AG10803 (cell line): Measurements from ENCODE around the gene KIF5C.

Experiments used
- DNase-seq: peaks from one replicate; pipeline ENCODE4 v3.0.0; 2010; ENCODE audit warnings: low read depth
- H3K4me3 ChIP-seq: 2 replicates; pipeline ENCODE4 v1.5.1; 2011; ENCODE audit warnings: mild to moderate bottlenecking, low read length, control low read depth
- CTCF ChIP-seq: conservative IDR thresholded peaks from 2 replicates; pipeline ENCODE4 v1.5.1; 2011; ENCODE audit warnings: mild to moderate bottlenecking, low read length, control low read depth, inconsistent platforms

KIF5C gene

DNA sequence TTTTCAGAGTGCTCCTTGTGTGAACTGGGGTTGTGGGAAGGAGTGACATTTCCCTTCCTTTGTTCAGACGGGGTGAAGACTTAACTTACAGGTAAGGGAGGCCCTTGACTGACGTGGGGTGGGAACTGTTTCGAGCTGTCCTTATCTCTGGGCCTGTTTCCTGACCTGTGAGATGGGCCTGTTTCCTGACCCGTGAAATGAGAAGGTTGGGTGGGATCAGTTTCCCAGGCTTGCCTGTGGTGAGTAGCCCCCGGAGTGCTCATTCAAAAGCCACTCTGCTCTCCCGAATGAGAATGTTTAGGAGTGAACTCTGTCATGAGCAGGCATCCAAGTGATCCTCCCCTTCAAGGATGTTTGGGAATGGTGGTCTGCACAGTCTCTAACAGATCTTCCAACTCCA lies 159.4 kb downstream of the KIF5C start:
- no peak for TF ChIP-seq CTCF
- no peak for DNase-seq
- H3K4me3 ChIP-seq: no peak overlapping the region

DNA sequence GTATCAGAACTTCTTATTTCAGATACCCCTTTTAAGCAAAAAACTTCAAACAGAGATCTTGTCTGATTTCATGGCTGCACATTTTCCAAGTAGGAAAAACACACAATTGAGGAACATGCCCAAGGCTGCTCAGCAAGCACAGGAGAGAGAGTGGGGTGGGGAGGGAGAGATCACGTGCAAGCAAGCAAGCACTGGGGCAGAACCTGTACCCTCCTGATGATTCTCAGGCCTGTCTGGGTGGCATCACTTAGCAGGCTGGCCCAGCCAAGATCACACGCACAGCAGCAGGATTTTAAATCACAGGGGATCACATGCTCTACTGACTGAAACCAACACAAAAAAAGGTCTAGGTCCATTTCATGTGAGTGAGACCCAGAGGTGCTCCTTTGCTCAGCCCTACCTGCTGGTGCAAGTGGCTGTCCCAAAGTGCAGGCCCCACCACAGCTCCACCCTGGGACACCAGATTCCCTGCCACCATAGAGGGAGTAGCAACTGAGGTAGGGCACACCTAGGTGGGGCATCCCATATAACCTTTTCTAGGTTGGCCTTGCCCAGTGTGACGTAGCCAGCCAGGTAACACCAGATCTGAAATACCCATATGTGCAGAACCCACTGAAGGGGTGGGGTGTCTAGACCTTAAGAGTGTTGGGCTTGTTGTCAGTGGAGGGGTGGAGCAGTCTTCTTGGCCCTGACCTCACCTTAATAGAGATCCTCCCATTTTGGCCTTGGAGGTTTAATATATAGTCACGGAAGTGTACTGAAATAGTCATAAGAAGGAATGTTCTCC lies 161.7 kb downstream of the KIF5C start:
- no peak overlapping the region for H3K4me3 ChIP-seq
- no peak for DNase-seq
- TF ChIP-seq CTCF: no peak

DNA sequence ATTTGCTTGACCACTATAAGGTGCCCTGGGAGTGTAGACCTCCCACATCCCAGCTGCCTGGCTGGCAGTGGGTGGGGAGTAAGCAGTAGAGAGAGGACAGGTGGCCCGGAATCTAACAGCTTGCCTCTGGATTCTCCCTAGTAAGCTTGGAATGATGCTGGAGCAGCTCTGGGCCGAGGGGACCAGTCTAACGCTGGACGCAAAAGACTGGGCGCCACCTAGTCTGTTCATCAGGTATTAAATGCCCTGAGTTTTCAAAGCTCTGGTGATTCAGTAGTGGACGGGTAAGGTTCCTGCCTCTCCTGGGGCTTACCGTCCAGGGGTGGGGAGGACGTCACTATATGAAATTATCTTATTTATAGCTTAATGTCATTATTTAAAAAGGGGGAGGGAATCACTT lies 162.8 kb downstream of the KIF5C start:
- TF ChIP-seq CTCF: no peak
- no peak for DNase-seq
- H3K4me3 ChIP-seq: peak overlapping the region; percentile 54

DNA sequence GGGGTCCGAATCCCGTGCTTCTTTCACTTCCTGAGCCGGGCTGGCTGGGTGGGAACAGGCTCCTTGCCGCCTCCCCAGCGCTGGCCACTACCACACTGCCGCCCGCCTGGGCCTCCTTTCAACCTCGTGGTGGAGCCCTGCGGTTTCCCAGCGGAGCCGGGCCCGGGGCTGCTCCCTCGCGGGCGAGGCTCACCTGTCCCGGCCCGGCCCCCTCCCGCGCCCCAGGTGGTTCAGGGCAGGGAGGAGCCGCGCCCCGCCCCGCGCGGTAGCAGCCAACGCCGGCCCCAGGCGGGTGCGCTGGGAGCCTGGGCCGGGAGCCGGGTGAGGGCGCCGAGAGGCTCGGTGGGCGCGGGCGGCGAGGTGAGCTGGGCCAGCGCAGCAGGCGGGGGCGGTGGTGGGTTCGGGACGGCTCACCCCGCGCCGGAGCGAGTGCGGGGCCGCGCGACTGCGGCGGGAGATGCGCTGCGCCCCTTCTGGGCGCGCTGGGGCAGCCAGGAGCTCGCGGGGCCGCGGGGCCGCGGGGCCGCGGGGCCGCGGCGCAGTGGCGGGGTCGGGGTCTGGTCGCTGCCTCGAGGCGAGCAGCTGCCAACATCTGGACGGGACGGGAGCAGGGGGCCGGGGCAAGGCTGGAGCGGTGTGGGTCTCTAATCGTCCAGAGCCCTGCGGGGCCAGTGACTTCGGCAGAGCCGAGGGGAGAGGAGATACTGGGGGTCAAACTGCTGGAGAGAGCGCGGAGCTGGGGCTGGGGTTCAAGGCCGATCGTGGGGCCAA lies 163.6 kb downstream of the KIF5C start, which contains the start of gene LYPD6B:
Gene LYPD6B (plus strand): TSS at position 258 of the 771 bp plus-strand sequence. CDS start 92,250 bp downstream, outside the sequence.
- no peak for TF ChIP-seq CTCF
- DNase-seq: no peak
- peak within 1 kb of the TSS; percentile 62 for H3K4me3 ChIP-seq

DNA sequence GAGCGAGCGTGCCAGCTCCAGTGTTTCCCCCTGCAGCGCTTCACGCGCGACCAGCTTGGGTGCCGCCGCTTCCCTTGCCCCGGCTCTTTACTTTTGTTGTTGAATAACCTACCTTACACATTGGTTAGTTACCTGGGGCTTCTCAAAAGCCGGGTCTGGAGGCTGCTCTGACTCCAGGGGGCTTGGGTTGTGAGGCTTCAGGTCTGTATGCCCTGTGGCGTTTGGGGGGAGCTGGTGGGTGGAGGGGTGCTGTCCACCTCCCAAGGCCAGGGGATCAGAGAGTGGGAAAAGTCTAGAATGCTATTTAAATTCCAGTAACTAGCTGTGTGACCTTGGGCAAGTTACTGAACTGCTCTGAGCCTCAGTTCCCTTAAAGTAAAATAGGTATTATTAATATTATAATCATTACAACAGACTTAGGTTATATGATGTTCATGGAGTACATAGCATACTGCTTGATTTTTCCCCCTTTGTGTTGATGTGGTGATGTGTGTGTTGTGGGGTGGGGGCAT lies 164.2 kb downstream of the KIF5C start:
- peak overlapping the region; percentile 62 for H3K4me3 ChIP-seq
- no peak for TF ChIP-seq CTCF
- no peak for DNase-seq

- DNase-seq: no peak
- TF ChIP-seq CTCF: peak; percentile 42
- no peak overlapping the region for H3K4me3 ChIP-seq
Measured at GRCh38 chr2:149040451-149040850, 165.4 kb downstream of the KIF5C start.
